ENCODE data around the gene PABPC3. TPM values are rescaled to one million over a fixed set of nuclear protein-coding genes. Genes with fewer than 3 reads are reported as not detected.

Gene PABPC3
- total RNA-seq, 1 experiment from 2014 or later: 0.59 TPM

DNA sequence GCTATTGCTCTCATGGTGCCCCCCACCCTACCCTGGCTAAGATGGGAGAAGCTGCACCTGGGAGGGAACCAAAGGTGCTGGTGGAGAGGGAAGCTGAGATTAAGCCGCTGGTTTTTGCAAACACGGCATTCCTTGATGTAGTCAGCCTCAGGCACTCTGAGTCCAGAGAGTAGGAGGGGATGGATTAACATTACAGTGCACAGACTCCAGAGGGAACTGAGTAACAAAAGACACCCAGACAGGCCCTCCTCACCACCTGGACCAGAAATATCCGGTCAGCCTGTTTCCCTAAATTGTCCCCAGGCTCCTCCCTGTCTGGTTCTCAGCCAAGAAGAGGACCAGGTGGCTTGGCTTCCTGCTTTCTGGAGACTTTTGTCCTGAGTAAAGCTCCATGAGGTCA lies 28.9 kb upstream of the PABPC3 start:
- no peaks in the 10 kb centered on the region for H3K9me3 Mint-ChIP-seq (ENCODE audit: unreplicated experiment)
- DNase-seq: peak in 1 of 2 experiments; percentile 4
- H3K9me3 ChIP-seq: no peaks in the 10 kb centered on the region
- H3K4me1 ChIP-seq: 0 out of 2 replicates have a peak, but pooled peaks cover 3% of the 10 kb centered on the region
- H3K4me1 Mint-ChIP-seq (ENCODE audit: low read depth, unreplicated experiment): no peaks in the 10 kb centered on the region
- H3K27me3 Mint-ChIP-seq (ENCODE audit: insufficient read depth, unreplicated experiment): peaks cover 11% of the 10 kb centered on the region
- intact Hi-C loops (cut with micrococcal nuclease; ENCODE audit: unreplicated experiment): no loop called here
- H3K4me3 ChIP-seq (ENCODE audit: low read depth, low read length): no peak overlapping the region
- no peak overlapping the region for H3K27ac Mint-ChIP-seq (ENCODE audit: unreplicated experiment)
- no peaks in the 10 kb centered on the region for H3K36me3 ChIP-seq (ENCODE audit: control insufficient read depth, insufficient read depth, low read length)
- ChIA-PET POLR2A (no interaction called here), CTCF (no interaction called here)
- H3K4me3 Mint-ChIP-seq (ENCODE audit: unreplicated experiment): no peak overlapping the region
- no peak for TF ChIP-seq CTCF (IDR thresholded peaks at IDR 0.05; ENCODE audit: insufficient read depth in 1 of 2, low read depth in 1 of 2, low read length in 1 of 2, severe bottlenecking in 1 of 2, unreplicated experiment in 1 of 2)
- no TSS peak for BruUV-seq (replicated peaks)
- no peaks in the 10 kb centered on the region for H3K36me3 Mint-ChIP-seq (ENCODE audit: insufficient read depth, unreplicated experiment)
- H3K27me3 ChIP-seq (replicated peaks; ENCODE audit: control insufficient read depth, insufficient read depth, low read length): no peaks in the 10 kb centered on the region; the same call in 1 of the 2 replicates

GRCh38 chr13:25068810-25069209 lies 27.1 kb upstream of the PABPC3 start:
- H3K36me3 ChIP-seq (ENCODE audit: control insufficient read depth, insufficient read depth, low read length): no peaks in the 10 kb centered on the region
- TF ChIP-seq CTCF (IDR thresholded peaks at IDR 0.05; ENCODE audit: insufficient read depth in 1 of 2, low read depth in 1 of 2, low read length in 1 of 2, severe bottlenecking in 1 of 2, unreplicated experiment in 1 of 2): no peak
- POLR2A ChIA-PET: no interaction called here
- no peaks in the 10 kb centered on the region for H3K9me3 Mint-ChIP-seq (ENCODE audit: unreplicated experiment)
- 0 out of 2 replicates have a peak, but pooled peaks cover 3% of the 10 kb centered on the region for H3K4me1 ChIP-seq
- H3K4me1 Mint-ChIP-seq (ENCODE audit: low read depth, unreplicated experiment): no peaks in the 10 kb centered on the region
- DNase-seq: no peak
- H3K4me3 ChIP-seq (ENCODE audit: low read depth, low read length): no peak overlapping the region
- H3K4me3 Mint-ChIP-seq (ENCODE audit: unreplicated experiment): no peak overlapping the region
- peaks cover 11% of the 10 kb centered on the region for H3K27me3 Mint-ChIP-seq (ENCODE audit: insufficient read depth, unreplicated experiment)
- no TSS peak for BruUV-seq (replicated peaks)
- CTCF ChIA-PET: no interaction called here
- H3K27me3 ChIP-seq (replicated peaks; ENCODE audit: control insufficient read depth, insufficient read depth, low read length): no peaks in the 10 kb centered on the region; the same call in 1 of the 2 replicates
- H3K27ac Mint-ChIP-seq (ENCODE audit: unreplicated experiment): no peak overlapping the region
- H3K36me3 Mint-ChIP-seq (ENCODE audit: insufficient read depth, unreplicated experiment): no peaks in the 10 kb centered on the region
- H3K9me3 ChIP-seq: no peaks in the 10 kb centered on the region
- intact Hi-C loops (cut with micrococcal nuclease; ENCODE audit: unreplicated experiment): no loop called here

DNA sequence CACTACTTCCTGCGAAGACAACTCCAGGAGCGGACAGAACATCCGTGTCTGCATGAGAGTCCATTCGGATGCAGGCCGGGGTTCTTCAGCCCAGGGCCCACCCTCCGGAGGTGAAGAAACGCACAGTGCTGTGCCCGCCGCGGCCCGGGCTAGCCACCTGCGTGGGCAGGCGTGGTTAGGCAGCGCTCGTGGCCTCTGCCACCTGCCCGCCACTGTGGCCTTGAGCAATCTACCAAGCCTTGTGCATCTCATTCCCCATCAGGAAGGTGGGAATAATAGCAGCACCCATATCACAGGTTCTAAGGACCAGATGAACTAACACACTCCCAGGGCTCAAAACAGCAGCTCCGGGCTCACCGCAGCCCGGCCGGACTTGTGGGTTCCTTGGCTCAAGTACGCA lies 26.7 kb upstream of the PABPC3 start:
- H3K4me1 Mint-ChIP-seq (ENCODE audit: low read depth, unreplicated experiment): no peaks in the 10 kb centered on the region
- no peaks in the 10 kb centered on the region for H3K9me3 Mint-ChIP-seq (ENCODE audit: unreplicated experiment)
- ChIA-PET POLR2A (no interaction called here), CTCF (no interaction called here)
- Histone ChIP-seq H3K27me3 (replicated peaks; ENCODE audit: control insufficient read depth, insufficient read depth, low read length) (no peaks in the 10 kb centered on the region; the same call in 1 of the 2 replicates), H3K4me3 (ENCODE audit: low read depth, low read length) (no peak overlapping the region), H3K9me3 (no peaks in the 10 kb centered on the region), H3K36me3 (ENCODE audit: control insufficient read depth, insufficient read depth, low read length) (no peaks in the 10 kb centered on the region), H3K4me1 (0 out of 2 replicates have a peak, but pooled peaks cover 1% of the 10 kb centered on the region)
- no peak for DNase-seq
- peaks cover 11% of the 10 kb centered on the region for H3K27me3 Mint-ChIP-seq (ENCODE audit: insufficient read depth, unreplicated experiment)
- no peaks in the 10 kb centered on the region for H3K36me3 Mint-ChIP-seq (ENCODE audit: insufficient read depth, unreplicated experiment)
- no peak overlapping the region for H3K27ac Mint-ChIP-seq (ENCODE audit: unreplicated experiment)
- no peak for TF ChIP-seq CTCF (IDR thresholded peaks at IDR 0.05; ENCODE audit: insufficient read depth in 1 of 2, low read depth in 1 of 2, low read length in 1 of 2, severe bottlenecking in 1 of 2, unreplicated experiment in 1 of 2)
- BruUV-seq (replicated peaks): no TSS peak
- intact Hi-C loops (cut with micrococcal nuclease; ENCODE audit: unreplicated experiment): no loop called here
- H3K4me3 Mint-ChIP-seq (ENCODE audit: unreplicated experiment): no peak overlapping the region
